Activated effector memory CD4-positive, alpha-beta T cell treated with anti-CD3 and anti-CD28 coated beads, Interleukin-2, amount 50 U/mL, for 16 hours (primary cell): ENCODE results near the gene NELFCD.
A peak's percentile ranks its signal among the peaks of the same experiment; 100 is the strongest.
"Not testable (repeated sequence)": the region's sequence is repeated elsewhere in the genome, so short reads cannot be mapped to it uniquely, and the experiment has no call there.

ENCODE experiments used
- DNase-seq: peaks from one replicate; pipeline ENCODE4 v3.0.0-alpha.2; 2020

Gene NELFCD

DNA sequence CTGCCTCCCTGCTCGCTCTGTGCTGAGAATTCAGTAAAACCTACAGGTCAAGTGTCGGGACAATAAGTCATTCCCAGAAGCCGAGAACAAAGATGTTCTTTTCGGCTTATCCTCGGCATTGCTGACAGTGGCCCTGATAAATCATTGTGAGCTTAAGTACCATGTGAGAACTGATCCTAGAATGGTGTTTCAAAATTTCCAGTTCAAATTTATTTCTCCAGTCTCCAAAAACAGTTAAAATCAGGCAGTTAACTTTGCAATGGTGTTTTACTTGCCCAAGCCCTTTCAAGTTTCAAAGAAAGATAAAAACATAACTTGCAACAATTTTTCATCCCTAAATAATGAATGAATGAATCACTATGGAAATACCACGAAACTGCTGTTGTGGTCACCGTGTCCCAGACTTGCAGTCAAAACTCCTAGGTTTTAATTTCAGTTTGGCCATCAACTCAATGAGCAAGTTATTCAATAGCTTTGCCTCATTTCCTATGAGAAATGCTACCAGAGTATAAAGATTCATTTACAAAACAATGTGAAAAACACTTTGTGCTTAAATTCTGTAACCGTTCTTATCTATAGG lies 46.8 kb downstream of the NELFCD start:
- no peak for DNase-seq

DNA sequence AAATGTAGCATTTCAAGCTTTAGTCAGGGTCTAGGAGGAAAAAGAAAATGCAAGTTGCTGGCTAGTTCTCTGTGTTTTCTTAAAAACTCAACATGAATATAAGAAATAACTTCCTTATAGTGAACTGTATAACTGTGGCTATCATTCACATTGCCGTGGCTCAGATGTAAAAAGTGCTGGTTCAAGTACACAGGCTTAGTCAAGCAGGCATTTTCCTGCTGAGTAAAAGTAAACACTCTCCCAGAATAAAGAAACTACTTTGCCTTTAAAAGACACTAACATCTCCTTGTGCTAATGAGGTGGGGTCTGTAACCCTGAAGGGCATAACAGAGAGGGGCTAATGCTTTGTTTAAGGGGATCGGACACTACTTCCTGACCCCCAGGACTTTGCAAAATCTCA lies 47.8 kb downstream of the NELFCD start:
- DNase-seq = no peak

DNA sequence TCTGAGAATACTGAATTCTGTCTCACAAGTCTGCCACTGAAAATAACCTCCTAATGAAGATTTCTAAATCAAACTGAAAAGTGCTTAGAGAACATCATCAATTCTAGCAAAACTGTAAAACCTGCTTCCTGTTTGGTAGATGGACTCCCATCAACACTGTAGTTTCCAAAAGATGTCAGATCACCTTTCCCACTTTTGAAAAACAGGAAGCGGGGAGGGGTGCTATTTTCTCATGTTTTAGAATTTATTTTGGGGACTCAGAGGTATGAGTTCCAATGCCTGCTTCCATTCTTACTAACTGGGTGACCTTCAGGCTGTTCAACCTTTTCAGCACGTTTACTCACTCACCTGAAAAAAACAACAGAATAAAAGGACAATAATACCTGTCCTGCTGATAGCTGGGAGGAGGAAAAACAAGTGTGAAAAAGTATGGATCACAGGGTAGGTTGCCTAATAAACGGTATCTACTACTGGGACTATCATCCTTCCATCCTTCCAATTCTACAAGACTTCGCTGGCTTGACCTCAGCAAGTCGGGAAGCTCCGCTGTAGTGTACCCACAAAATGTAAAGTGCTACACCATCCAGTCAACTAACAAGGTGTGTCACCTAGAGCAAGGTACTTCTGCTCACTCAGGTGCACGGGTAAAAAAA lies 50.0 kb downstream of the NELFCD start:
- DNase-seq = no peak

DNA sequence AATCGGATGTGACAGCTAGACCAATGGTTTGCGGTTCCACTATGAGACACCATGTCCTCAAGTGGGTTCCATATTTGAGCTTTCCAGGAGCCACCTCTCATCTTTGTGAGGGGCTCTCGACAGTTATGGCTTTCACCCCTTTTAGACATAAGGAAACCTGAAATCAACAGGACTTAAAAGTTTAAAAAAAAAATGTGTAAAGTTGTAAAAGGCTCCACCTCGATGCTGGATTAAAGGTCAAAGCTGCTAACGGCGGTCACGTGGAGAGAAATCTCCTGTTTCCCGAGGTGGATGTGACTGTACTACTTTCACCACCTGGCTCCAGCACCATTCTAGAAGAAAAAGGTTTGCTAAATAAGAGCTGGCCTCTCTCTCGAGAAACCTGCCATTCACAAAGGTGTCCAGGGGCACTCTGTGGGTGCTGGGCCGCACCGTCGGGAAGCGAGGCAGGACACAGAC lies 50.5 kb downstream of the NELFCD start:
- no peak for DNase-seq

DNA sequence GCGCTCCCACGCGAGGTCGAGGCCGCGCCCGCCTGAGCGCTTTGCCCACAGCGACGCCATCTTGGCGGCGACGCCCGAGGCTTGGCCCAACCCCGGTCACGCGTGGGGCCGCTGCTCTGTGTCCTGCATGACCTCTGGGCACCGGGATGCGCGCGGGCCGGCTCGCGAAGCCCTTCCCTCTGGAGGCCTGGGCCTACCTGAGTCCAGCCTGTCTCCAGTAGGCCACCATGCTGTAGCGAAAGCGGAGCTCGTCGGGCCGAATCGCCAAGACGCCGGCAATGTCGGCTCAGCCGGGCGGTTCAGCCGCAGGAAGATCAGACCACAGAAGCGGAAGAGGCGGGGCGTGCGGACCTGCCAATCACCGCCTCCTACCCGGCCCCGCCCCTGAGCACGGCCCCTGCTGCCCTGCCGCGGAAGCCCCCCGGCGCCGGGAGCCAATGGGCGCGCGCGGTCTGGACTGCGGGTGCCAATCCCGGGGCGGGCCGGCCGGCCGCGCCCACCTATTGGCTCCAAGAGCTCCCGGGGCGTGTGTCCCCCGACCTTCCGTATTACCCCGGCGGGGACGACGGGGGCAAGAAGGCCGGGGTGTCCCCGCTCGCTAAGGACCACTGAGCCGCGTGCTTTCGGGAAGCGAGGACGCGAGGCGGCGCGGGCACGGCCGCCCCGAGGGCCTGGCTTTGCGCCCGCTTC lies 51.1 kb downstream of the NELFCD start, which contains the start of gene ATP5F1E:
TSS of gene ATP5F1E (minus strand) at position 313 of the 690 bp plus-strand sequence. CDS start at position 229, 84 bp downstream.
- DNase-seq = peak; percentile 99

DNA sequence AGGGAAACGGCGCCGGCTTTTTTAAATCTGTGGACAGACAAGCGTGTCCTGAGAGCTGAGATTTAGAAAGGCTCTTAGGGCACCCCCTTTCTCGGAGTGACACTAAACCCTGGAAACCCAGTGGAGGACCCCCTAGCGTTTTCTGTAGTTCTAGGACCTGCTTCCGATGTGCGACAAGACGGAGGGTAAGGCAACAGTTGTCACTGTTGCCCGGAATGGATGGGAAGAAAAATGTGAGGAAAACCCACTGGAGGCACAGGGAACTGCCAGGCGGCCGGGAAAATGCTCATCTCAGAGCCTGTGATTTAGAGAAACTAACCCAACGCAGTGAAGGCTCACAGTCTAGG lies 51.6 kb downstream of the NELFCD start:
- DNase-seq = no peak

DNA sequence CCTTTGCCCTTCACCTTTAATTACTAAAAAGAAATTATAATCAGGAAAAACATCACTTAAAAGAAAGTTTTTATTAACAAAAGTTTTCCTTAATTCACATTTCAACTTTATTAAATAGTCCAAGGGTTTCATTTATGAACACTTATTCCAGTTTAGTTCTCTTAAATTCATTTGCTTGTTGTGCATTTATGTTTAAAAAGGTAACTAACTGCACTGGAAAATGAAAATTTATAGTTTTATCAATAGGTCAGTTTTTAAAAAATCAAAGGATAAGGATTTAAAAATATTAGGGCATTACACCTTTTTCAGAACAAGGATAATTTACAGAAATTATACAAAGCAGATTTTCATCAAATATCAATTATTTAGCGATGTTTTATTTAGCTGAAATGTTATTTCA lies 52.0 kb downstream of the NELFCD start:
- DNase-seq = no peak

DNA sequence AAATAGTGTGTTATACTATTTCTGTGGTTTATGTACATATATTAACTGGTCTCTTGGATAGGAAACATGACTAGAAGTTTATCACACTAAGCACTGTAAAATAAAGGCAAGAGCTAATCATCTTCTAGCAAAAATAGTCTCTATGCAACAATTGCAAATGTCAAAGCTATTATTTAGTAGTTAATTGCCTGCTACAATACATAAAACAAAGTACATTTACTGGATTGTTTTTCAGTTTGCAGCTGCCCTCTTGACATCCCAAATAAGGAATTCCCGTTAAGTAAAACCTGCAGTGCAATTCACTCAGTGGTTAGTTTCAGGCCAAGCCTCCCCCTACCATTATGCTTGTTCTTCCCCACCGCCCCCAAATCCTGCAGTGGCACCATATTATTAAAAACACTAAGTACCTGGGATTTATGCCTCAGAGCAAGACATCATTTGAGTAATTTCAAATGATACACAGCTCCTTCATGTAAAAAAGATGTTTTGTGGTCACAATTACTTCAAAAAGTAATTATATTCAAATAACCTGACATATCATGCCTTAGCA lies 52.6 kb downstream of the NELFCD start:
- no peak for DNase-seq

DNA sequence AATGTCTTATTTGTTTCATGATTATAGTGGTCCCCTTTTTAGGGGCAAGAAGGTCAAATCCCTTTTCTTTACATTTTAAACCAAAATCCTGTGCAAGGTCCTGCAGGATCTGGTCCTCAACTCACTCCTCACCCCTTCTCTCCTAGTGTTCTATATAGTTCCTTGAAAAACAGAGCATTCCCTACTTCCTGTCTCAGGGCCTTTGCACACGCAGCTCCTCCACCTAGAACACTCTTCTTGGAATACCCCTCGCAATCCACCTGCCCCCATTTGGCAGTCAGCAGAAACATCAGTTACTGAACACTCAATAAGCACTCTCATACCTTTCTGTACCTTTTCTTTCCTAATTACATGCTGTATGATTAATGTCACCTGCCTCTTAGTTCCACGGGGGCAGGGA lies 54.3 kb downstream of the NELFCD start:
- DNase-seq = no peak

DNA sequence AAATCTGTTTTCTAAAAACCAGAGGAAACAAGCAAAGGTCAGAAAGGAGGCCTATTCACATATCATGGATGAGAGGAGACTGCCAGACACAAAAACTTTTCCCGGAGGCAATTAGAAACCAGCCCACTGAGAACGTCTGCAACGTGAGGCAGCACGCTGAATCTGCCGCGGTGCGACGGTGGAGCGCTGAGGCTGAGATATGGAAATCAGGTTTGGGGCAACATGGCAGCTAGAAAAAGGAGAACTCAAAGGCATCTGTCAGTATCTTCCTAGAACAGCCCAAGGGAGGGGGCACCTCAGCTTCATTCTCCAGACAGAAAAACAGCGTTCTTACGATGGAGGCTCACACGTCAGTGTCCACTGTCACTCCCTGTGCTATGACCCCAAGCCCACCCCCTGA lies 56.3 kb downstream of the NELFCD start:
- no peak for DNase-seq

DNA sequence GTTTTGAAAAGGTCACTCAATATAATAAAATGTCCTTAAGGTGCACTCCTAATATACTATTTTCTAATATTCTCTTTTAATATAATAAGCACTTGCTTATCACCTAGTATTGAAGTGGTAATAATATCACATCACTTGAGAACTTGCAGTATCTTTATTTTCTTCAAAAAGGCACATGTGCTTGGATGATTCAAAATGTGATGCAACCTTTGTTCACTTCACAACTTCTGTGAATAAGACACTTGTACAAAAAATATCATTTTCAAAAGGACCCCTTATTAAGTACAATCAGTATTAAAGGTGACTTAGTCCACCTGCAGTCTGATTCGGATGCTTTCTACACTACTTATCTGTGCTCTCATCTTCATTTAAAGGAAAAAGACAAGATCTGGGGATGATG lies 58.2 kb downstream of the NELFCD start:
- DNase-seq = no peak

DNA sequence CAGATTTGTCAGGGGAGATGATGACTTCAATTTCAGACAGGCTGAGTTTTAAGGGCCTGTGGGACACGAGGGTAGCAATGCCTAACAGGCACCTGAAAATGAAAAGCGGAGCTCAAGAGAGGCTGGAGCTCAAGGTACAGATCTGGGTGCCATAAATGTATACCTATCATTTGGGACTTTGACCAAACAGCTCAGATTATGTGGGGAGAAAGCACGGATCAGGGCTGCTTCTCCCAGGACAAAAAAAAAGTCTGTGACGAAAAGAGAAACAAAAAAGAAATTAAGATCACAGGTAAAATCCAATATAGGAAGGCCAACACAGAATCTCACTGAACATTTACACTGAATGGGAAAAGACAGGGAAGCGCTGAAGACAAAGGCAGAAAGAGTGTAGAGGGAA lies 59.6 kb downstream of the NELFCD start:
- DNase-seq = no peak

DNA sequence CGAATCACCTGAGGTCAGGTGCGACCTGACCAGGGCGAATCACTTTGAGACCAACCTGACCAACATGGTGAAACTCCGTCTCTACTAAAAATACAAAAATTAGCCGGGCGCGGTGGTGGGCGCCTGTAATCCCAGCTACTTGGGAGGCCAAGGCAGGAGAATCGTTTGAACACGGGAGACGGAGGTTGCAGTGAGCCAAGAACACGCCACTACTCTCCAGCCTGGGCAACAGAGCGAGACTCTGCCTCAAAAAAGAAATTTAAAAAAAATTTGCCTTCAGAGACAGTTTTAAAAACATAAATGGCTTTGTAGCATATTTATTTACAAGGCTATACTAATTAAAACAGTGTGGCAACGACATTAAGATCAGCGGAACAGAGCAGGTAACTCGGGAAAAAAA lies 60.4 kb downstream of the NELFCD start:
- DNase-seq = not testable (repeated sequence)

DNA sequence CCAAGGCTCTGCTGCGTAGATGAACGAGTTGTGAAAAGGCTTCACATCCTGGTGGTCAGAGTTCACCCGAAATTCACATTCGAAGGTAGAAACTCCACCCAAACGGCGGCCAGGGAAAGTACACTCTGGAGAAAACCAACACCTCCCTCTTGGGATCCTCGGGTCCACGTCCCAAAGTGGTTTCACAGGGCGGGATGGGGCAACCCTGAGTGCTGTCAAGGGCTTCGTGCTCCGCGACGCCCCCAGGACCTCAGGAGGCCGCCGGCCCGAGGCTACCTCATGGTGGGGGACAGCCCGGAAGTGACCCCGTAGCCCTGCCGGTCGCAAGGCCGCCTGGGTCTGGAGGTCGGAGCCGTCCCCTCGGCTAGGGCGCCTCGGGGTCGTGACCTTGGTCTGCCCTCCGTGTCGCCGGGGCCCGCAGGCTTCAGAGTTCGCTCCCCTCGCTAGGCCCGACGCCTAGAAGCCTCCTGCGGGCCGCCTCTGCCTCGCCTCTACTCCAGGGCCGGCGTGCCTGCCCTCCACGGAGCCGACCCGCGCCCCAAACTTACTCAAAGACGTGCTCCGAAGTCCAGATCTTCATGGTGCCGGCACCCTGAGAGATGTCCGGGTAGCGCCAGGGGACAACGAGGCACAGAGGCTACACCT lies 61.2 kb downstream of the NELFCD start, which contains the start of gene PRELID3B:
TSS of gene PRELID3B (minus strand) at position 636 of the 645 bp plus-strand sequence. CDS start at position 580, 56 bp downstream.
- no peak for DNase-seq

DNA sequence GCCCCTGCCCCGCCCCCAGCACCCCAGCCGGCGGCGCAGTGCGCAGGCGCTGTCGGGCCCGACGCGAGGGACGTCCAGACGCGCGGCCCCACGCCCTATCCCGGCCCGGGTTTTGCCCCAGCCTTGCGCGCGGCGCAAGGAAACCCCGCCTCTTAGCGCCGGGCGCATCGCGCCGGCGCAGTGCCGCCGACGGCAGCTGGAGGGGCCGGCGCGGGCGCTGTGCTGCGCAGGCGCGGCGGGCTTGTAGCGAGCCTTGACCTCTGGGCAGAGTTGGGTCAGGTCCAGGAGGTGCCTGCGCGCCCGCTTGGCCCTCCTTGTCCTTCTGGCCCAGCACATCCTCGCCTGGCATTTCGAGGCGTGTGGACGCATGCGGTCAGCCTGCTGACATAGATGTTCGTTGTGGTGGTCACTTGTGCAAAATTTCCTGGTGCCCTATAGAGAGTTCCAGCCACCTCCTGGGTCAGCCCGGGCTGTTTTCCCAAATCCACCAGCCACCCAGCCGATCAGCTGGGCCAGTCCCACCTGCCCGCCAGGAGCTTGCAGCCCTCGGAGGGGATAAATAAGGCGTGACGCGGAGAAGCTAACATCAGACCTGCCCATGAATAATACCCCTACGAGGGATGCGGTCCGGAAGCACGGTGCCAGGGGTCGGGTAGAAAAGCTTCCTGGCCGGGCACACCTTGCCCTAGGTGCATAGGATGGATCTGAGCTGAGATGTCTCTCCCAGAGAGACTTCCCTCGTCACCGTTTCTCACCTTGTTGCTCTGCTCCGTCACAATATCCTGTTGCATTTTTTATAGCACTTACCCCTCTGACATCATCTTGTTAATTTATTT lies 62.0 kb downstream of the NELFCD start:
- peak; percentile 98 for DNase-seq

DNA sequence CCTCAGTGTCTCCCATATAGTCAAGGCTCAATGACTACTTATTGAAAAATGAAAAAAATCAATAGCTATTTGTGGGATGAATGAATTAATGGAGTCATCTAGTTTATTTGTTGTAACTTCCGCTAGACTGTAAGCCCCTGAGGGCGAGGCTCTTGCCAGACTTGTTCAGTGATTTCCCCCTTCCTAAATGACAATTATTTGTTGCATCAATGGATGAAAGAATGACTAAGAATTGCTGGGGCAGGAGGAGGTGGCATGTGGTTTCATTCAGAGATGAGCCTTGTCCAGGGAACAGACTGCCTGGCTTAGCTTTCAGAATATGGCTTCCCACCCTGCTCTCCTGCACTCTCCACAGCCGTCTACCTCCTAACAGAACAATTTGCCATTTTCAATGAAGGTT lies 62.6 kb downstream of the NELFCD start:
- no peak for DNase-seq

DNA sequence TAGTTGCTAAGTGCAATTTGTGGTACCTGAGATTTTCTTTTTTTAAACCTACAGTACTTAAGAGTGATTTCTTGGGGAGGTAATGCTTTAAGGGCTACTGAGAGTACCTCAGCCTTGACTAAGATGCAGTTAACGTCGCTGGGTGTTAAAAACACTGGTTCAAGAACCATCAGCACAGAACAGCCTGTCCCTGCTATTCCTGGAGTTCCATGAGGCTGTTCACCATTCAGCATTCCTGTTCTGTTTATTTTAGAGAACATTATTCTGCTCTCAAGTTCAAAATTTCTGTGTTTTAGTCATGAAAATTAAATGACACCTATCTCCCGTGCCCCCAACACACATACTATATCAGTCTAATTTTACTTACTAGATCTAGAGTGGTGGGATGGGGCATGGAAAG lies 63.2 kb downstream of the NELFCD start:
- no peak for DNase-seq
